ENCODE results near the gene PTPRT.

DNA sequence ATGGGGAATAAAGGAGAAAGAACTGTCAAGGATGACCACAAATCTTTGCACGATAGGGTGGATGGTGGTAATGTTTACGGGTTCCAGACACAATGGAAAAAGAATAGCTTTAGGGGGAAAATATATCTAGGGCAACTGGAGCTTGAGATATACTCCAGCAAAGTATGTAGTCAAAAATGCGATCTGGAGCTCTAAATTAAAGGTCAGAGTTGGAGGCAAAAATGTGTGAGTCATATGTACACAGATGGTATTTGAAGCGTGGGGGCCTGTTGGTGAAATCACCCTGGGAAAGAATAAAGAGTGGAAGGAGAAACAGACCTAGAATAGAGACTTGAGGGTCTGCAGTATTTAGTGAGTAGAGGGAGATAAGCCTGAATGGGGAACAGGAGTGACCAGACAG lies 937.6 kb downstream of the PTPRT start:
- TF ChIP-seq, protein P1, sequence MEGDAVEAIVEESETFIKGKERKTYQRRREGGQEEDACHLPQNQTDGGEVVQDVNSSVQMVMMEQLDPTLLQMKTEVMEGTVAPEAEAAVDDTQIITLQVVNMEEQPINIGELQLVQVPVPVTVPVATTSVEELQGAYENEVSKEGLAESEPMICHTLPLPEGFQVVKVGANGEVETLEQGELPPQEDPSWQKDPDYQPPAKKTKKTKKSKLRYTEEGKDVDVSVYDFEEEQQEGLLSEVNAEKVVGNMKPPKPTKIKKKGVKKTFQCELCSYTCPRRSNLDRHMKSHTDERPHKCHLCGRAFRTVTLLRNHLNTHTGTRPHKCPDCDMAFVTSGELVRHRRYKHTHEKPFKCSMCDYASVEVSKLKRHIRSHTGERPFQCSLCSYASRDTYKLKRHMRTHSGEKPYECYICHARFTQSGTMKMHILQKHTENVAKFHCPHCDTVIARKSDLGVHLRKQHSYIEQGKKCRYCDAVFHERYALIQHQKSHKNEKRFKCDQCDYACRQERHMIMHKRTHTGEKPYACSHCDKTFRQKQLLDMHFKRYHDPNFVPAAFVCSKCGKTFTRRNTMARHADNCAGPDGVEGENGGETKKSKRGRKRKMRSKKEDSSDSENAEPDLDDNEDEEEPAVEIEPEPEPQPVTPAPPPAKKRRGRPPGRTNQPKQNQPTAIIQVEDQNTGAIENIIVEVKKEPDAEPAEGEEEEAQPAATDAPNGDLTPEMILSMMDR (IDR thresholded peaks at IDR 0.05) = no peak
- TF ChIP-seq EP300 (IDR thresholded peaks at IDR 0.05) = no peak
- TF ChIP-seq POLR2A (IDR thresholded peaks at IDR 0.05) = no peak

Data from ovary (tissue), 3 donors.